ENCODE measurements around the gene WNT9B. TPM values are rescaled to one million over a fixed set of nuclear protein-coding genes. Genes with fewer than 3 reads are reported as not detected.

Gene WNT9B
- total and polyA plus RNA-seq, 9 of the 15 experiments (the other 6 are each of a cell fraction or from before 2014, with no cell fraction given) = not detected

DNA sequence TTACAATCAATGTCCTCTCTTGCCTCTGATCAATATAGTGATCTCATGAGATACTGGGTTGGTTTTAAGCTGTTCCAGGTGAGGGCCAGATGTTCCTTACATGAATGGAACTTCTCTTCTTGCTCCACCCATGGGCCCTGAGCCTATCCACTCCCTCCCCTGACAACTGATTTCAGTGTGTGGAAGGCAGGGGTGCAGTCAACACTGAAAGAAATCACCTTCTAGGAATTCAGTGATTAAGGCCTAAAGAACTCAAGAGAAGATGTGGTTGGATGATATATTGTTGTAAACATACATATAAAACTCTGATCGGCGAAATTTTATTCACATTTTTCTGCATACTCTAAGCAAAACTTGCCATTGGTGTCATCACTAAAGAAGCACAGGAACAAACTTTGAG is 64.8 kb downstream of the WNT9B start:
- intact Hi-C loops (cut with micrococcal nuclease) (no loop called here), in situ Hi-C loops (cut with MboI) (no loop called here)
- Histone ChIP-seq H2AFZ (ENCODE audit: low read depth, low read length) (no peak overlapping the region), H3K27me3 (ENCODE audit: control insufficient read depth in 2 of 2, insufficient read depth in 2 of 2, low read length in 2 of 2) (peaks cover 14 to 19% of the 10 kb centered on the region in 2 experiments; a peak in 3 of 5 replicates), H3K9me1 (ENCODE audit: control insufficient read depth, insufficient read depth, low read length) (no peaks in the 10 kb centered on the region), H3K4me3 (no peak overlapping the region), H3K27ac (ENCODE audit: extremely low read depth, low read depth, low read length) (no peak overlapping the region), H3K79me2 (ENCODE audit: control insufficient read depth, insufficient read depth, low read length) (no peaks in the 10 kb centered on the region), H3K9ac (ENCODE audit: insufficient read depth in 1 of 2, low read depth in 2 of 2, low read length in 2 of 2) (no peak overlapping the region), H3K4me2 (ENCODE audit: insufficient read depth, low read length) (no peak overlapping the region), H3K4me1 (replicated peaks in 1 of 2; ENCODE audit: control insufficient read depth in 2 of 2, insufficient read depth in 2 of 2, low read length in 2 of 2) (no peaks in the 10 kb centered on the region; a peak in 1 of 5 replicates), H3K36me3 (ENCODE audit: control insufficient read depth, insufficient read depth, low read length) (no peaks in the 10 kb centered on the region), H4K20me1 (replicated peaks; ENCODE audit: control insufficient read depth, insufficient read depth, low read length) (no peaks in the 10 kb centered on the region), H3K9me3 (replicated peaks; ENCODE audit: control insufficient read depth, insufficient read depth, low read depth, low read length) (no peaks in the 10 kb centered on the region)
- DNase-seq (ENCODE audit: extremely low read depth in 1 of 4, low spot score in 3 of 4) (no peak), FAIRE-seq (peak; percentile 23), ATAC-seq (no peak)
- ChIA-PET POLR2A (no interaction called here), CTCF (ENCODE audit: low intra/inter-chr PET ratio) (no interaction called here)
- BruUV-seq (replicated peaks) = no TSS peak
- TF ChIP-seq, protein P1, sequence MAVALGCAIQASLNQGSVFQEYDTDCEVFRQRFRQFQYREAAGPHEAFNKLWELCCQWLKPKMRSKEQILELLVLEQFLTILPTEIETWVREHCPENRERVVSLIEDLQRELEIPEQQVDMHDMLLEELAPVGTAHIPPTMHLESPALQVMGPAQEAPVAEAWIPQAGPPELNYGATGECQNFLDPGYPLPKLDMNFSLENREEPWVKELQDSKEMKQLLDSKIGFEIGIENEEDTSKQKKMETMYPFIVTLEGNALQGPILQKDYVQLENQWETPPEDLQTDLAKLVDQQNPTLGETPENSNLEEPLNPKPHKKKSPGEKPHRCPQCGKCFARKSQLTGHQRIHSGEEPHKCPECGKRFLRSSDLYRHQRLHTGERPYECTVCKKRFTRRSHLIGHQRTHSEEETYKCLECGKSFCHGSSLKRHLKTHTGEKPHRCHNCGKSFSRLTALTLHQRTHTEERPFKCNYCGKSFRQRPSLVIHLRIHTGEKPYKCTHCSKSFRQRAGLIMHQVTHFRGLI (CRISPR knock-in tag; IDR thresholded peaks at IDR 0.05) = no peak
- TF ChIP-seq EWSR1 (IDR thresholded peaks at IDR 0.05; ENCODE audit: borderline replicate concordance, low read depth, partially characterized antibody) (no peak), KDM1A (IDR thresholded peaks at IDR 0.05) (no peak), EGR1 (conservative IDR thresholded peaks at IDR 0.05) (no peak), NCOR1 (IDR thresholded peaks at IDR 0.05) (no peak), RFX7 (CRISPR knock-in tag; IDR thresholded peaks at IDR 0.05) (no peak), SNIP1 (IDR thresholded peaks at IDR 0.05; ENCODE audit: low read depth) (no peak), ZNF212 (CRISPR knock-in tag; IDR thresholded peaks at IDR 0.05) (no peak), ZNF384 (IDR thresholded peaks at IDR 0.05; ENCODE audit: low read depth, low read length) (no peak), TFAM (CRISPR knock-in tag; conservative IDR thresholded peaks at IDR 0.05) (no peak), ZNF121 (CRISPR knock-in tag; conservative IDR thresholded peaks at IDR 0.05) (no peak), KDM5B (IDR thresholded peaks at IDR 0.05; ENCODE audit: insufficient replicate concordance, low read depth, low read length) (no peak)
- TF ChIP-seq, protein P2, sequence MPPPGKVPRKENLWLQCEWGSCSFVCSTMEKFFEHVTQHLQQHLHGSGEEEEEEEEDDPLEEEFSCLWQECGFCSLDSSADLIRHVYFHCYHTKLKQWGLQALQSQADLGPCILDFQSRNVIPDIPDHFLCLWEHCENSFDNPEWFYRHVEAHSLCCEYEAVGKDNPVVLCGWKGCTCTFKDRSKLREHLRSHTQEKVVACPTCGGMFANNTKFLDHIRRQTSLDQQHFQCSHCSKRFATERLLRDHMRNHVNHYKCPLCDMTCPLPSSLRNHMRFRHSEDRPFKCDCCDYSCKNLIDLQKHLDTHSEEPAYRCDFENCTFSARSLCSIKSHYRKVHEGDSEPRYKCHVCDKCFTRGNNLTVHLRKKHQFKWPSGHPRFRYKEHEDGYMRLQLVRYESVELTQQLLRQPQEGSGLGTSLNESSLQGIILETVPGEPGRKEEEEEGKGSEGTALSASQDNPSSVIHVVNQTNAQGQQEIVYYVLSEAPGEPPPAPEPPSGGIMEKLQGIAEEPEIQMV (tag; conservative IDR thresholded peaks at IDR 0.05; ENCODE audit: low read depth) = no peak
- WGBS (ENCODE audit: insufficient coverage, low coverage, missing lambda C conversion rate) = 11% methylated on average over 2 of the region's 2 CpGs

Measured in K562 (cell line).